SK-N-SH treated with all-trans-retinoic acid at 6 μM for 48 hours (cell line): Measurements from ENCODE around the gene KDF1.
A peak's percentile ranks its signal among the peaks of the same experiment; 100 is the strongest.

Experiments used
- ATAC-seq: fragments of 200-7000 bp; cut with Tn5 transposase; 3 replicates; pipeline ENCODE4 v1.9.1; 2020; ENCODE audit warnings: mild to moderate bottlenecking, moderate library complexity
- BACH2 ChIP-seq: fragments of 250-450 bp; sonication (Bioruptor Pico); IDR thresholded peaks from 2 replicates; pipeline ENCODE4 v1.9.0; 2021; ENCODE audit warnings: mild to moderate bottlenecking, borderline replicate concordance
- CREB5 ChIP-seq: fragments of 250-450 bp; sonication (Bioruptor Pico); IDR thresholded peaks from 2 replicates; pipeline ENCODE4 v1.5.1; 2020; ENCODE audit warnings: low read depth, mild to moderate bottlenecking, moderate library complexity
- CSRNP3 ChIP-seq: fragments of 250-450 bp; sonication (Bioruptor Pico); IDR thresholded peaks from 2 replicates; pipeline ENCODE4 v1.5.1; 2021; ENCODE audit warnings: mild to moderate bottlenecking, moderate library complexity
- ESRRG ChIP-seq: fragments of 250-450 bp; sonication (Bioruptor Pico); IDR thresholded peaks from 2 replicates; pipeline ENCODE4 v1.6.1; 2021; ENCODE audit warnings: mild to moderate bottlenecking
- GLIS3 ChIP-seq: fragments of 250-450 bp; sonication (Bioruptor Pico); IDR thresholded peaks from 2 replicates; pipeline ENCODE4 v1.5.0; 2020; ENCODE audit warnings: mild to moderate bottlenecking, moderate library complexity
- ISL1 ChIP-seq: fragments of 250-450 bp; sonication (Bioruptor Pico); IDR thresholded peaks from 2 replicates; pipeline ENCODE4 v2.1.2; 2022; ENCODE audit warnings: mild to moderate bottlenecking, moderate library complexity
- OSR1 ChIP-seq: fragments of 250-450 bp; sonication (Bioruptor Pico); IDR thresholded peaks from 2 replicates; pipeline ENCODE4 v1.8.0; 2022; ENCODE audit warnings: moderate library complexity, mild to moderate bottlenecking, inconsistent platforms
- PATZ1 ChIP-seq: fragments of 250-450 bp; sonication (Bioruptor Pico); IDR thresholded peaks from 2 replicates; pipeline ENCODE4 v1.8.0; 2020; ENCODE audit warnings: mild to moderate bottlenecking, moderate library complexity, borderline replicate concordance
- RARB ChIP-seq: fragments of 250-450 bp; sonication (Bioruptor Pico); IDR thresholded peaks from 2 replicates; pipeline ENCODE4 v1.8.0; 2021; ENCODE audit warnings: mild to moderate bottlenecking, moderate library complexity
- TCF4 ChIP-seq: fragments of 250-450 bp; sonication (Bioruptor Pico); IDR thresholded peaks from 2 replicates; pipeline ENCODE4 v1.8.0; 2021; ENCODE audit warnings: mild to moderate bottlenecking, moderate library complexity, borderline replicate concordance
- TSHZ2 ChIP-seq: fragments of 250-450 bp; sonication (Bioruptor Pico); IDR thresholded peaks from 2 replicates; pipeline ENCODE4 v1.5.0; 2020; ENCODE audit warnings: mild to moderate bottlenecking, moderate library complexity
- ZC3H10 ChIP-seq: fragments of 250-450 bp; sonication (Bioruptor Pico); IDR thresholded peaks from 2 replicates; pipeline ENCODE4 v1.5.1; 2021; ENCODE audit warnings: mild to moderate bottlenecking, moderate library complexity
- ZFP3 ChIP-seq: fragments of 250-450 bp; sonication (Bioruptor Pico); IDR thresholded peaks from 2 replicates; pipeline ENCODE4 v1.5.0; 2020; ENCODE audit warnings: mild to moderate bottlenecking, moderate library complexity
- ZNF565 ChIP-seq: fragments of 450-650 bp; formaldehyde crosslinking; conservative IDR thresholded peaks from 2 replicates; pipeline ENCODE4 v1.5.0; 2020; ENCODE audit warnings: low read depth, mild to moderate bottlenecking, moderate library complexity
- ZNF70 ChIP-seq: fragments of 450-650 bp; formaldehyde crosslinking; IDR thresholded peaks from 2 replicates; pipeline ENCODE4 v1.5.0; 2020; ENCODE audit warnings: mild to moderate bottlenecking, moderate library complexity
- ZNF8 ChIP-seq: fragments of 450-650 bp; formaldehyde crosslinking; IDR thresholded peaks from 2 replicates; pipeline ENCODE4 v1.5.0; 2020; ENCODE audit warnings: mild to moderate bottlenecking, moderate library complexity

The KDF1 gene

GRCh38 chr1:26976621-26977510 is 16.6 kb upstream of the KDF1 start:
- ATAC-seq: no peak
- TF ChIP-seq RARB (CRISPR knock-in tag) (no peak), ESRRG (CRISPR knock-in tag) (no peak), GLIS3 (no peak), TCF4 (CRISPR knock-in tag) (no peak), TSHZ2 (no peak), ISL1 (CRISPR knock-in tag) (no peak), BACH2 (no peak), ZFP3 (CRISPR knock-in tag) (no peak), CSRNP3 (CRISPR knock-in tag) (no peak), CREB5 (CRISPR knock-in tag) (no peak), PATZ1 (CRISPR knock-in tag) (no peak), OSR1 (no peak)

GRCh38 chr1:26972821-26973220 is 12.6 kb upstream of the KDF1 start:
- no peak for ATAC-seq
- TF ChIP-seq ZNF8 (CRISPR knock-in tag): no peak

- TF ChIP-seq TSHZ2 (no peak), ZC3H10 (CRISPR knock-in tag) (no peak), PATZ1 (CRISPR knock-in tag) (no peak), OSR1 (no peak), ZNF565 (no peak), ZNF70 (no peak)
- ATAC-seq: peak; percentile 37; the same call in 1 of the 3 replicates
These were observed 12.1 kb upstream of the KDF1 start for GRCh38 chr1:26972390-26972789.
